Motor neuron (in vitro differentiated cells): ENCODE results near the gene SPSB4. TPM values are rescaled to one million over a fixed set of nuclear protein-coding genes. Genes with fewer than 3 reads are reported as not detected.

Experiments
- ATAC-seq, 8 experiments: fragments of 200-7000 bp; cut with Tn5 transposase; replicated peaks in 6 of 8; 2 replicates each; pipeline ENCODE4 v1.8.0; 2021; ENCODE audit warnings: mild to moderate bottlenecking in 8 of 8, moderate library complexity in 8 of 8
- H3K27ac ChIP-seq, 2 donors: fragments of 250-450 bp; sonication (Bioruptor Pico); 2 replicates each; pipeline ENCODE4 v1.9.0; 2021; ENCODE audit warnings: antibody characterized with exemption in 2 of 2, mild to moderate bottlenecking in 2 of 2, moderate library complexity in 1 of 2
- H3K4me1 ChIP-seq, 2 donors: fragments of 250-450 bp; sonication (Bioruptor Pico); replicated peaks in 1 of 2; 2 replicates each; pipeline ENCODE4 v1.6.1; 2021; ENCODE audit warnings: antibody characterized with exemption in 2 of 2, mild to moderate bottlenecking in 2 of 2, moderate library complexity in 1 of 2
- H3K4me3 ChIP-seq, 5 donors: fragments of 250-450 bp; sonication (Bioruptor Pico); 2 replicates each; pipeline ENCODE4 v1.9.0; 2021; ENCODE audit warnings: antibody characterized with exemption in 5 of 5, mild to moderate bottlenecking in 5 of 5, moderate library complexity in 4 of 5
- WGBS, 10 experiments: fragments of 450-650 bp; shearing (Covaris generic); methylation state at CpG; one replicate each; pipeline ENCODE4 v1.0.0; 2022; 5-methylcytosine and 5-hydroxymethylcytosine counted together
- in situ Hi-C, 9 experiments: fragments of 400-800 bp; cut with MboI; loops; one replicate each; pipeline ENCODE4 v1.15.0; 2021; ENCODE audit warnings: low sequenced_read_pairs in 9 of 9, low pct_unique_long_range_greater_than_20kb in 2 of 9; ENCODE audit not compliant: unreplicated experiment in 9 of 9
- total RNA-seq, 8 experiments: library from RNA; unstranded; fragments of 300-600 nt; gene quantifications; 2 replicates each; pipeline versions ENCODE4 v1.2.3 to v1.2.4, GENCODE V29; 2022

The SPSB4 gene
- total RNA-seq, 8 experiments from 2014 or later = 5.7 to 100 (median 27.3) TPM

GRCh38 chr3:141070727-141071357 is 19.7 kb downstream of the SPSB4 start:
- in situ Hi-C loops = no loop called here
- Histone ChIP-seq H3K4me3 (no peak overlapping the region), H3K27ac (peak overlapping the region; percentile 72 to 83), H3K4me1 (peaks cover 56 to 69% of the 10 kb centered on the region in 2 donors)
- peak in 5 of 8 experiments; percentile 53 to 63 (median 56) for ATAC-seq
- WGBS, 10 experiments = 0 to 83% (median 43%) methylated on average over 1 to 9 of the region's 13 CpGs; no CpG with 5 or more reads in 4 of the 10 experiments

- peaks cover 65 to 78% of the 10 kb centered on the region in 2 donors for H3K4me1 ChIP-seq
- in situ Hi-C loops = no loop called here
- WGBS, 10 experiments = 29 to 93% (median 65%) methylated on average over 3 to 7 of the region's 12 CpGs; no CpG with 5 or more reads in 6 of the 10 experiments
- peak overlapping the region; percentile 72 to 83 for H3K27ac ChIP-seq
- ATAC-seq = peak in 1 of 8 experiments; percentile 7
- no peak overlapping the region for H3K4me3 ChIP-seq
Observed at GRCh38 chr3:141071681-141072260, 20.6 kb downstream of the SPSB4 start.

GRCh38 chr3:141072950-141073349 is 21.8 kb downstream of the SPSB4 start:
- Histone ChIP-seq H3K27ac (no peak overlapping the region), H3K4me1 (peaks cover 74 to 81% of the 10 kb centered on the region in 2 donors), H3K4me3 (no peak overlapping the region)
- ATAC-seq = no peak
- 74 to 100% (median 92%) methylated on average over 1 to 5 of the region's 5 CpGs; no CpG with 5 or more reads in 2 of the 10 experiments for WGBS, 10 experiments
- in situ Hi-C loops = no loop called here

GRCh38 chr3:141073580-141073979 is 22.4 kb downstream of the SPSB4 start:
- in situ Hi-C loops = no loop called here
- ATAC-seq = no peak
- Histone ChIP-seq H3K4me3 (no peak overlapping the region), H3K27ac (peak overlapping the region; percentile 50 to 63), H3K4me1 (peaks cover 80 to 85% of the 10 kb centered on the region in 2 donors)
- WGBS, 10 experiments = 0 to 83% (median 0%) methylated on average over 1 of the region's 2 CpGs; no CpG with 5 or more reads in 3 of the 10 experiments

GRCh38 chr3:141074529-141074928 is 23.4 kb downstream of the SPSB4 start:
- ATAC-seq = no peak
- Histone ChIP-seq H3K27ac (peak overlapping the region; percentile 47 to 63), H3K4me1 (peaks cover 90 to 91% of the 10 kb centered on the region in 2 donors), H3K4me3 (no peak overlapping the region)
- 4 to 100% (median 21%) methylated on average over 1 to 8 of the region's 9 CpGs; no CpG with 5 or more reads in 5 of the 10 experiments for WGBS, 10 experiments
- in situ Hi-C loops = no loop called here

- H3K4me3 ChIP-seq = peak overlapping the region in 4 of 5 donors; percentile 8 to 25 (median 18)
- peak overlapping the region; percentile 80 to 91 for H3K27ac ChIP-seq
- peaks cover 76 to 77% of the 10 kb centered on the region in 2 donors for H3K4me1 ChIP-seq
- ATAC-seq = peak; percentile 50 to 79 (median 59)
- in situ Hi-C loops = no loop called here
- 29 to 100% (median 52%) methylated on average over 1 to 8 of the region's 12 CpGs; no CpG with 5 or more reads in 2 of the 10 experiments for WGBS, 10 experiments
Observed at GRCh38 chr3:141076036-141076773, 25.1 kb downstream of the SPSB4 start.

GRCh38 chr3:141076797-141077571 is 25.8 kb downstream of the SPSB4 start:
- Histone ChIP-seq H3K27ac (peak overlapping the region; percentile 80 to 91), H3K4me3 (peak overlapping the region; percentile 3 to 25 (median 11)), H3K4me1 (peaks cover 76 to 77% of the 10 kb centered on the region in 2 donors)
- WGBS, 10 experiments = 0 to 23% (median 1%) methylated on average over 1 to 9 of the region's 23 CpGs; no CpG with 5 or more reads in 2 of the 10 experiments
- in situ Hi-C loops = no loop called here
- peak; percentile 74 to 86 (median 82) for ATAC-seq

- H3K27ac ChIP-seq = peak overlapping the region; percentile 80 to 91
- no peak for ATAC-seq
- in situ Hi-C loops = no loop called here
- 57 to 58% methylated on average over 2 to 3 of the region's 6 CpGs; no CpG with 5 or more reads in 8 of the 10 experiments for WGBS, 10 experiments
- peaks cover 78% of the 10 kb centered on the region in 2 donors for H3K4me1 ChIP-seq
- H3K4me3 ChIP-seq = peak overlapping the region; percentile 3 to 25 (median 11)
Observed at GRCh38 chr3:141077631-141078030, 26.5 kb downstream of the SPSB4 start.

- 33 to 100% (median 80%) methylated on average over 1 to 2 of the region's 3 CpGs; no CpG with 5 or more reads in 6 of the 10 experiments for WGBS, 10 experiments
Observed at GRCh38 chr3:141078200-141078599, 27.1 kb downstream of the SPSB4 start.

GRCh38 chr3:141080431-141080830 is 29.3 kb downstream of the SPSB4 start:
- WGBS, 10 experiments = 60 to 93% (median 83%) methylated on average over 1 to 2 of the region's 3 CpGs; no CpG with 5 or more reads in 7 of the 10 experiments
- Histone ChIP-seq H3K4me1 (peaks cover 81 to 83% of the 10 kb centered on the region in 2 donors), H3K4me3 (no peak overlapping the region), H3K27ac (no peak overlapping the region)
- ATAC-seq = no peak
- in situ Hi-C loops = no loop called here

More at GRCh38 chr3:141078200-141078599, 27.1 kb downstream of the SPSB4 start:
- H3K27ac ChIP-seq = peak overlapping the region; percentile 80 to 91
- no peak for ATAC-seq
- in situ Hi-C loops = no loop called here
- H3K4me1 ChIP-seq = peaks cover 81% of the 10 kb centered on the region in 2 donors
- H3K4me3 ChIP-seq = no peak overlapping the region

- in situ Hi-C loops = no loop called here
- Histone ChIP-seq H3K27ac (peak overlapping the region; percentile 10 to 64), H3K4me3 (no peak overlapping the region), H3K4me1 (peaks cover 80 to 83% of the 10 kb centered on the region in 2 donors)
- 40 to 100% (median 70%) methylated on average over 1 to 5 of the region's 10 CpGs; no CpG with 5 or more reads in 2 of the 10 experiments for WGBS, 10 experiments
- ATAC-seq = no peak
Observed at GRCh38 chr3:141081141-141081795, 30.1 kb downstream of the SPSB4 start.

- in situ Hi-C loops = no loop called here
- no peak for ATAC-seq
Observed at GRCh38 chr3:141082064-141082463, 30.9 kb downstream of the SPSB4 start.

More at GRCh38 chr3:141082064-141082463, 30.9 kb downstream of the SPSB4 start:
- Histone ChIP-seq H3K27ac (peak overlapping the region; percentile 10 to 64), H3K4me1 (peaks cover 82% of the 10 kb centered on the region in 2 donors), H3K4me3 (no peak overlapping the region)
- WGBS, 10 experiments = 50 to 100% (median 90%) methylated on average over 1 to 2 of the region's 5 CpGs; no CpG with 5 or more reads in 6 of the 10 experiments
